Left lung (tissue), 14 donors: Measurements from ENCODE around the gene OOSP4A. TPM values are rescaled to one million over a fixed set of nuclear protein-coding genes. Genes with fewer than 3 reads are reported as not detected.

ENCODE experiments used
- ATAC-seq: fragments of 200-7000 bp; cut with Tn5 transposase; one replicate; pipeline ENCODE4 v1.9.1; 2020; ENCODE audit warnings: moderate library complexity
- DNase-seq, 4 donors: peaks; one replicate each; pipeline ENCODE4 v3.0.0-alpha.2; 2013 to 2020
- H3K27ac ChIP-seq, 2 donors: fragments of 200-600 bp; sonication (generic) in 1 of 2; one replicate each; pipeline versions ENCODE4 v1.5.0 to v1.8.0; 2020 to 2021
- H3K27me3 ChIP-seq, 2 donors: fragments of 200-600 bp; sonication (generic) in 1 of 2; one replicate each; pipeline versions ENCODE4 v1.5.0 to v1.8.0; 2020 to 2021
- H3K36me3 ChIP-seq, 2 donors: fragments of 200-600 bp; sonication (generic) in 1 of 2; one replicate each; pipeline versions ENCODE4 v1.5.0 to v1.8.0; 2020 to 2021
- H3K4me1 ChIP-seq, 2 donors: fragments of 200-600 bp; one replicate each; pipeline ENCODE4 v1.8.0; 2021
- H3K4me3 ChIP-seq, 2 donors: fragments of 200-600 bp; sonication (generic) in 1 of 2; one replicate each; pipeline versions ENCODE4 v1.5.0 to v1.8.0; 2020 to 2021; ENCODE audit warnings: mild to moderate bottlenecking in 1 of 2
- H3K9me3 ChIP-seq, 2 donors: fragments of 200-600 bp; sonication (generic) in 1 of 2; one replicate each; pipeline versions ENCODE4 v1.5.0 to v1.8.0; 2020 to 2021
- intact Hi-C, 2 donors: fragments of 100-400 bp; cut with DNase I; formaldehyde crosslinking; loops; one replicate each; pipeline versions ENCODE4 v1.11.2 to v1.14.2; 2022
- long read RNA-seq, 12 donors: library from polyadenylated mRNA in 2 of 12; unstranded in 2 of 12; transcript quantifications; one replicate each; pipeline ENCODE4 v2.0.0 and lab custom pipeline, GENCODE V29; 2019 to 2026
- polyA plus RNA-seq, 6 donors: library from polyadenylated mRNA; unstranded; fragments of 120-200 nt; gene quantifications; one replicate each; pipeline ENCODE4 v1.2.1, GENCODE V29; 2013; ENCODE audit not compliant: insufficient read length in 6 of 6
- total RNA-seq, 2 donors: library from RNA; stranded (reverse); fragmentation: NEBNext Ultra II Directional; extraction: Animal tissue kit (Norgen Biotek cat#: 25700); gene quantifications; one replicate each; pipeline ENCODE4 v1.2.1, GENCODE V29; 2021
- TF ChIP-seq, protein P1 (sequence below), 2 donors: fragments of 200-600 bp; sonication (generic) in 1 of 2; IDR thresholded peaks; one replicate each; pipeline versions ENCODE4 v1.5.0 to v1.8.0; 2021; ENCODE audit warnings: antibody characterized with exemption in 2 of 2
- donor health status: DM: no; HTN: yes; CAD: no.
- donor health status: DM: no; HTN: no; CAD: no.

Gene OOSP4A
- total RNA-seq (not detected), polyA plus RNA-seq (not detected)
- long read RNA-seq, donor 1, result 0 reads
- long read RNA-seq, donor 2, result 0 reads
- long read RNA-seq, donor 3, result 0 reads
- long read RNA-seq, donor 4, result 0 reads
- long read RNA-seq, donor 5, result 0 reads
- long read RNA-seq, donor 6, result 0 reads
- long read RNA-seq, donor 7, result 0 reads
- long read RNA-seq, donor 8, result 0 reads
- long read RNA-seq, donor 9, result 0 reads
- long read RNA-seq, donor 10, result 0 reads
- long read RNA-seq, donor 11, result 0 reads
- long read RNA-seq, donor 12, result 0 reads

DNA sequence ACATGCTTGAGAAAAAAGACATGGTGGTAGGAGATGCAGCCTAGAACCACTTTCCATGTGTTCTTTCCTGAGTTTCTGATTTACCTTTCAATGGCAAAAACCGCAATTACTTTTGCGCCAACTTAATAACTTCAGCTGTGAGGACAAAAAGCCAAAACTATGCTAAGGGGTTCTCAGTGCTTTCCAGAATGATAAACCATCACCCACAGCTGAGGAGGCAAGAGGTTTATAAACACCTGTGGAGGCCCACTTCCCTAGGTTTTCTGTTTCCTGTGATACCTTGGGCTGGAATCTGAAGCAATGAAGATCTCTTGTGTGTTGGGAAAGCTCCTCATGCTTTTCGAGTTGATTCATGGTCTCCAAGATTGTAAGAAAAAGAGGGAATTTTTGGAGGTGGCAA, at the start of gene OOSP4A:
Gene OOSP4A (plus strand): TSS at position 301 of the 400 bp plus-strand sequence. CDS start 0 bp downstream, at position 301.
- no peaks in the 10 kb centered on the region for H3K4me1 ChIP-seq
- no peak for ATAC-seq

GRCh38 chr11:59918480-59918879, 45.4 kb upstream of the OOSP4A start:
- DNase-seq (no peak), ATAC-seq (no peak)
- H3K27me3 ChIP-seq, result no peaks in the 10 kb centered on the region
- intact Hi-C loops, result no loop called here
- H3K27ac ChIP-seq, result no peak overlapping the region
- TF ChIP-seq, protein P1, sequence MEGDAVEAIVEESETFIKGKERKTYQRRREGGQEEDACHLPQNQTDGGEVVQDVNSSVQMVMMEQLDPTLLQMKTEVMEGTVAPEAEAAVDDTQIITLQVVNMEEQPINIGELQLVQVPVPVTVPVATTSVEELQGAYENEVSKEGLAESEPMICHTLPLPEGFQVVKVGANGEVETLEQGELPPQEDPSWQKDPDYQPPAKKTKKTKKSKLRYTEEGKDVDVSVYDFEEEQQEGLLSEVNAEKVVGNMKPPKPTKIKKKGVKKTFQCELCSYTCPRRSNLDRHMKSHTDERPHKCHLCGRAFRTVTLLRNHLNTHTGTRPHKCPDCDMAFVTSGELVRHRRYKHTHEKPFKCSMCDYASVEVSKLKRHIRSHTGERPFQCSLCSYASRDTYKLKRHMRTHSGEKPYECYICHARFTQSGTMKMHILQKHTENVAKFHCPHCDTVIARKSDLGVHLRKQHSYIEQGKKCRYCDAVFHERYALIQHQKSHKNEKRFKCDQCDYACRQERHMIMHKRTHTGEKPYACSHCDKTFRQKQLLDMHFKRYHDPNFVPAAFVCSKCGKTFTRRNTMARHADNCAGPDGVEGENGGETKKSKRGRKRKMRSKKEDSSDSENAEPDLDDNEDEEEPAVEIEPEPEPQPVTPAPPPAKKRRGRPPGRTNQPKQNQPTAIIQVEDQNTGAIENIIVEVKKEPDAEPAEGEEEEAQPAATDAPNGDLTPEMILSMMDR (IDR thresholded peaks at IDR 0.05), result no peak
- no peaks in the 10 kb centered on the region for H3K36me3 ChIP-seq
- no peak overlapping the region for H3K4me3 ChIP-seq
- peaks cover 0 to 30% of the 10 kb centered on the region in 2 donors for H3K9me3 ChIP-seq
- H3K4me1 ChIP-seq, result no peaks in the 10 kb centered on the region

More for the DNA sequence above, at the start of gene OOSP4A:
- Histone ChIP-seq H3K27me3 (no peaks in the 10 kb centered on the region), H3K36me3 (no peaks in the 10 kb centered on the region), H3K4me3 (no peak within 1 kb of the TSS), H3K27ac (no peak within 1 kb of the TSS), H3K9me3 (no peaks in the 10 kb centered on the region)
- TF ChIP-seq, protein P1 (IDR thresholded peaks at IDR 0.05), result no peak
- intact Hi-C loops, result no loop called here
- no peak for DNase-seq

GRCh38 chr11:59918987-59919589, 44.7 kb upstream of the OOSP4A start:
- DNase-seq (peak in 1 of 4 donors; percentile 0), ATAC-seq (peak; percentile 58)
- TF ChIP-seq, protein P1 (IDR thresholded peaks at IDR 0.05), result peak; percentile 22 to 29
- Histone ChIP-seq H3K36me3 (no peaks in the 10 kb centered on the region), H3K27ac (no peak overlapping the region), H3K4me3 (no peak overlapping the region), H3K27me3 (no peaks in the 10 kb centered on the region), H3K4me1 (no peaks in the 10 kb centered on the region), H3K9me3 (peaks cover 0 to 37% of the 10 kb centered on the region in 2 donors)
- intact Hi-C loops, result no loop called here

DNA sequence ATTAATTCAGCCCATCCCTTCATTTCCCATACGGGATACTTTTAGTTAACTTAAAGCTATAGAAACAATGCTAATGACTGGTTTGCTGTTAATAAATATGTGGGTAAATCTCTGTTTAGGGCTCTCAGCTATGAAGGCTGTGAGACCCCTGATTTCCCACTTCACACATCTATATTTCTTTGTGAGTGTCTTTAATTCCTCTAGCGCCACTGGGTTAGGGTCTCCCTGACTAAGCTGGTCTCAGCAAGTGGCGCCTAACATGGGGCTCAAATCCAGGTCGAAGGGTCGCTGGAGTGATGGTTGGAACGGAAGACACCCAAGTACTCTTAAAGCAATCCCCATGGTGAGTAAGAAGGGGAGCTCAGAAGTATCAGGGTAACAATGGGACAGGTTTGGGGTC, 40.0 kb upstream of the OOSP4A start:
- peaks cover 0 to 67% of the 10 kb centered on the region in 2 donors for H3K9me3 ChIP-seq
- H3K27me3 ChIP-seq, result no peaks in the 10 kb centered on the region
- H3K4me3 ChIP-seq, result no peak overlapping the region
- intact Hi-C loops, result no loop called here
- TF ChIP-seq, protein P1 (IDR thresholded peaks at IDR 0.05), result no peak
- no peak for DNase-seq
- no peaks in the 10 kb centered on the region for H3K4me1 ChIP-seq
- no peak for ATAC-seq
- no peaks in the 10 kb centered on the region for H3K36me3 ChIP-seq
- H3K27ac ChIP-seq, result no peak overlapping the region

DNA sequence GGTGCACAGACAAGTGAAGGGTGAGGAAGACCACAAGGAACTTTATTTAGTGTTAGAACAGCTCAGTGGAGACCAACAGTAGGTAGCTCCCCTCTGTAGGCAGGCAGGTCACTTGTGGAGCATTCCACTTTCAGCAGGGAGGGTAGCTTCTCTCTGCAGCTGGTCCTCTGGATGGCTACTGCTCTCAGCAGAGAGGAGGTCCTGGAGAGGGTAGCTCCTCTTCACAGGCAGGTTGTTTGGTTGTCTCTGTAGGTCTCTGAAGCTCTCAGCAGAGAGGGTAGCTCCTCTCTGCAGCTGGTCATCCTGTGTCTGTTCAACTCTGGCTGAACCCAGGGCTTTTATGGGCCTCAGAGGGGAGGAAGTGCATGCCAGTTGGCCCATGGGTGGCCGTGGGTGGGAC, 32.1 kb upstream of the OOSP4A start:
- peaks cover 0 to 51% of the 10 kb centered on the region in 2 donors for H3K9me3 ChIP-seq
- intact Hi-C loops, result no loop called here
- H3K27ac ChIP-seq, result no peak overlapping the region
- H3K27me3 ChIP-seq, result no peaks in the 10 kb centered on the region
- ATAC-seq, result no peak
- TF ChIP-seq, protein P1 (IDR thresholded peaks at IDR 0.05), result no peak
- no peaks in the 10 kb centered on the region for H3K4me1 ChIP-seq
- no peak overlapping the region for H3K4me3 ChIP-seq
- no peak for DNase-seq
- H3K36me3 ChIP-seq, result no peaks in the 10 kb centered on the region
